ENCODE measurements around the gene KCNMA1. TPM values are rescaled to one million over a fixed set of nuclear protein-coding genes. Genes with fewer than 3 reads are reported as not detected.

Gene KCNMA1
- total RNA-seq, 1 donor: 106 TPM

DNA sequence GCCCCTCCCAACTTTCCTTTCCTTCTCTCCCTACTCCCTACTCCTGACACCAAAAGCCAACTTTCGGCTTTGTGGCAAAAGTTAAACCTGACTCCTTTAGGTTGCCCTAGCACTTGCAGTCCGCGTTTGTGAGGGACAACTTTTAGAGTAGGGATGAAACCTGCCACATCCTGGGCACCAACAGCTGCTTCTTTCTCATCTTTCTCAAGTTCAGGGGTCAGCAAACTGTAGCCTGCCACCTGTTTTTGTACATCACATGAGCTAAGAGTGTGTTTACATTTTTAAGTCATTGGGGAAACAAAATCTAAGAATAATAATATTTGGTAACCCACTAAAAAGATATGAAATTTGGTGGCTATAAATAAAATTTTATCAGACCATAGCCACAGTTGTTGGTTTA lies 660.6 kb downstream of the KCNMA1 start:
- TF ChIP-seq CTCF (IDR thresholded peaks at IDR 0.05; ENCODE audit: insufficient read depth, low read length): no peak
- no peak for DNase-seq (ENCODE audit: low read depth)
- H3K4me3 ChIP-seq (ENCODE audit: low read depth, low read length): no peak overlapping the region

GRCh38 chr10:76976142-76976541 lies 661.5 kb downstream of the KCNMA1 start:
- TF ChIP-seq CTCF (IDR thresholded peaks at IDR 0.05; ENCODE audit: insufficient read depth, low read length): no peak
- no peak for DNase-seq (ENCODE audit: low read depth)
- H3K4me3 ChIP-seq (ENCODE audit: low read depth, low read length): no peak overlapping the region

- H3K4me3 ChIP-seq (ENCODE audit: low read depth, low read length): no peak overlapping the region
- no peak for TF ChIP-seq CTCF (IDR thresholded peaks at IDR 0.05; ENCODE audit: insufficient read depth, low read length)
These were observed 662.5 kb downstream of the KCNMA1 start for GRCh38 chr10:76975126-76975525.

GRCh38 chr10:76974017-76974691 lies 663.5 kb downstream of the KCNMA1 start:
- TF ChIP-seq CTCF (IDR thresholded peaks at IDR 0.05; ENCODE audit: insufficient read depth, low read length): no peak

More at GRCh38 chr10:76975126-76975525, 662.5 kb downstream of the KCNMA1 start:
- DNase-seq (ENCODE audit: low read depth): no peak

DNA sequence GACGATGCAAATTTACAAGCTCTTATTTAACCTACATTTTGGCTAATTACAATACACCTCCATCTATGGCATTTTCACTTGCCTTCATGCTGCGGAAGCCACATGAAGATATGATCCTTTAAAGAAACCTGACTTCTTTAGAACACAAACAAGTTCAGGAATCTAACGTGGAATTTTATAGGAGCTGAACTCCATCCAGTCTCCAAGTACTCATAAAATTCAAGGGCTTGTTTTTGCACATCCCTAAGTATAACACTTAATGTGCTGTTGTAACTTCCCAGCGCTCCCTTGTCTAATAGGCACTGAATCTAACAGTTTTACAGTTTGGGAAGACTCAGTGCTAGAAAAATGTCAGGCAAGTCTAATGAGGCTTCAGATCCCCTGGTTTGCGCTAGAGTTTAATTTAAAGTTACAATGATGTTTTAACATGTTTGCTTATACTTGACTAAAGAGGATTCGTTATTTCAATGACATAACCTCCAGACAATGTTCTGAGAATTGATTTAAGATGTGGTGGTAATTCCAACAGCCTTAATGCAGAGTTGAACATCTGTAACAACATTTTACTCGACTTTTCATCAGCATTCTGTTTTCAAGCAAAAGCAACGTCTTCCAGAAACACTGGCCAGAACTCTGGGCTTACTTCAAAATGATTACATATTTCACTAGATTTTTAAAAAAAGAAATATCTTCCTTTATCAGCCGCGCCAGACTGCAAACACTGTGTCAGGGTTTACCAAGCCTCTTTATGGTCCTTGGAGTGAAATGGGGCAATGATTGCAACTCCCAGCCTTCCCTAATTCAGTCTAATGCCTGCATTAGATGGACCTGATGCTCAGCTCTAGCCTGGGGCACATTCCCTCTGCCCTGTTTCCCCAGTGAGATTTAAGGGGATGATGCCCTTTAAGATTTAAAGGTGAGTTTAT lies 664.3 kb downstream of the KCNMA1 start:
- H3K4me3 ChIP-seq (ENCODE audit: low read depth, low read length): no peak overlapping the region
- DNase-seq (ENCODE audit: low read depth): peak; percentile 79

More at GRCh38 chr10:76974017-76974691, 663.5 kb downstream of the KCNMA1 start:
- no peak overlapping the region for H3K4me3 ChIP-seq (ENCODE audit: low read depth, low read length)
- peak; percentile 81 for DNase-seq (ENCODE audit: low read depth)

GRCh38 chr10:76972541-76972940 lies 665.1 kb downstream of the KCNMA1 start:
- no peak overlapping the region for H3K4me3 ChIP-seq (ENCODE audit: low read depth, low read length)
- no peak for DNase-seq (ENCODE audit: low read depth)
- TF ChIP-seq CTCF (IDR thresholded peaks at IDR 0.05; ENCODE audit: insufficient read depth, low read length): no peak

More for the DNA sequence above, 664.3 kb downstream of the KCNMA1 start:
- TF ChIP-seq CTCF (IDR thresholded peaks at IDR 0.05; ENCODE audit: insufficient read depth, low read length): no peak
